ENCODE data around the gene ATP2A3. TPM values are rescaled to one million over a fixed set of nuclear protein-coding genes. Genes with fewer than 3 reads are reported as not detected.

The ATP2A3 gene
- total and polyA plus RNA-seq, 2 donors (not counting 3 experiments of a cell fraction or from before 2014, with no cell fraction given) = 0.37 to 0.55 TPM

GRCh38 chr17:3909257-3909656, 55.0 kb downstream of the ATP2A3 start:
- no peak for FAIRE-seq
- TF ChIP-seq FOS (IDR thresholded peaks at IDR 0.05; ENCODE audit: borderline replicate concordance, insufficient read depth, low read length) = no peak
- TF ChIP-seq MAX (IDR thresholded peaks at IDR 0.05; ENCODE audit: insufficient read depth, insufficient read length) = no peak
- TF ChIP-seq CTCF (IDR thresholded peaks at IDR 0.05; ENCODE audit: extremely low read depth in 1 of 2, insufficient read depth in 1 of 2, low read depth in 1 of 2, low read length in 2 of 2) = no peak
- TF ChIP-seq MYC (IDR thresholded peaks at IDR 0.05; ENCODE audit: low read depth, low read length) = no peak
- TF ChIP-seq POLR2A (IDR thresholded peaks at IDR 0.05; ENCODE audit: low read depth, low read length) = no peak
- no peak for TF ChIP-seq EZH2 (IDR thresholded peaks at IDR 0.05; ENCODE audit: borderline replicate concordance, low read depth, low read length, severe bottlenecking)
- no peak for TF ChIP-seq JUN (IDR thresholded peaks at IDR 0.05; ENCODE audit: borderline replicate concordance, insufficient read depth, insufficient read length, low read depth)
- TF ChIP-seq GATA2 (IDR thresholded peaks at IDR 0.05; ENCODE audit: insufficient read depth, insufficient read length, low read depth, low read length) = no peak
- TF ChIP-seq POLR2AphosphoS5 (IDR thresholded peaks at IDR 0.05; ENCODE audit: insufficient read depth, low read depth, low read length) = no peak
- no peaks in the 10 kb centered on the region for H3K9me3 ChIP-seq (replicated peaks; ENCODE audit: control insufficient read depth, insufficient read depth, low read length)
- no peaks in the 10 kb centered on the region for H3K9me1 ChIP-seq (replicated peaks; ENCODE audit: control insufficient read depth, extremely low read depth, insufficient read depth, low read length)
- H3K79me2 ChIP-seq (ENCODE audit: control insufficient read depth, insufficient read depth, low read length) = no peaks in the 10 kb centered on the region
- H3K4me2 ChIP-seq (ENCODE audit: insufficient read depth, low read length) = no peak overlapping the region
- H3K27me3 ChIP-seq (ENCODE audit: control insufficient read depth in 2 of 2, insufficient read depth in 2 of 2, low read length in 2 of 2) = no peaks in the 10 kb centered on the region
- POLR2A ChIA-PET = no interaction called here
- no peak overlapping the region for H3K4me3 ChIP-seq (replicated peaks in 1 of 3; ENCODE audit: insufficient read depth in 1 of 3, low read depth in 1 of 3, low read length in 3 of 3)
- no peaks in the 10 kb centered on the region for H4K20me1 ChIP-seq (replicated peaks; ENCODE audit: control insufficient read depth, extremely low read depth, insufficient read depth, low read length)
- dilution Hi-C loops (cut with MboI; ENCODE audit: extremely low pct_ligation_motif_present, low sequenced_read_pairs) (no loop called here), intact Hi-C loops (cut with micrococcal nuclease) (no loop called here)
- CTCF ChIA-PET = no interaction called here
- no peaks in the 10 kb centered on the region for H3K36me3 ChIP-seq (ENCODE audit: control insufficient read depth in 2 of 2, extremely low read depth in 1 of 2, insufficient read depth in 2 of 2, low read length in 2 of 2)
- H3K27ac ChIP-seq (ENCODE audit: insufficient read depth, low read depth, low read length) = no peak overlapping the region
- BruUV-seq (replicated peaks) = no TSS peak
- no peak overlapping the region for H3K9ac ChIP-seq (replicated peaks; ENCODE audit: extremely low read depth, insufficient read depth, low read length)
- no peak overlapping the region for H2AFZ ChIP-seq (ENCODE audit: low read depth, low read length)
- H3K4me1 ChIP-seq (ENCODE audit: control insufficient read depth, extremely low read depth, insufficient read depth, low read length) = no peaks in the 10 kb centered on the region
- DNase-seq (ENCODE audit: low read depth, low spot score) = no peak
